Fibroblast of peridontal ligament (primary cell): ENCODE results near the gene SMG6.

Source experiments
- DNase-seq: peaks from one replicate; pipeline ENCODE4 v3.0.0-alpha.2; 2010; ENCODE audit errors: extremely low read depth

SMG6 gene

GRCh38 chr17:2076087-2076984 lies 227.2 kb downstream of the SMG6 start:
- DNase-seq, result no peak

- no peak for DNase-seq
Measured at GRCh38 chr17:2075336-2076086, 228.1 kb downstream of the SMG6 start.

GRCh38 chr17:2074919-2075318 lies 228.7 kb downstream of the SMG6 start:
- DNase-seq, result no peak

DNA sequence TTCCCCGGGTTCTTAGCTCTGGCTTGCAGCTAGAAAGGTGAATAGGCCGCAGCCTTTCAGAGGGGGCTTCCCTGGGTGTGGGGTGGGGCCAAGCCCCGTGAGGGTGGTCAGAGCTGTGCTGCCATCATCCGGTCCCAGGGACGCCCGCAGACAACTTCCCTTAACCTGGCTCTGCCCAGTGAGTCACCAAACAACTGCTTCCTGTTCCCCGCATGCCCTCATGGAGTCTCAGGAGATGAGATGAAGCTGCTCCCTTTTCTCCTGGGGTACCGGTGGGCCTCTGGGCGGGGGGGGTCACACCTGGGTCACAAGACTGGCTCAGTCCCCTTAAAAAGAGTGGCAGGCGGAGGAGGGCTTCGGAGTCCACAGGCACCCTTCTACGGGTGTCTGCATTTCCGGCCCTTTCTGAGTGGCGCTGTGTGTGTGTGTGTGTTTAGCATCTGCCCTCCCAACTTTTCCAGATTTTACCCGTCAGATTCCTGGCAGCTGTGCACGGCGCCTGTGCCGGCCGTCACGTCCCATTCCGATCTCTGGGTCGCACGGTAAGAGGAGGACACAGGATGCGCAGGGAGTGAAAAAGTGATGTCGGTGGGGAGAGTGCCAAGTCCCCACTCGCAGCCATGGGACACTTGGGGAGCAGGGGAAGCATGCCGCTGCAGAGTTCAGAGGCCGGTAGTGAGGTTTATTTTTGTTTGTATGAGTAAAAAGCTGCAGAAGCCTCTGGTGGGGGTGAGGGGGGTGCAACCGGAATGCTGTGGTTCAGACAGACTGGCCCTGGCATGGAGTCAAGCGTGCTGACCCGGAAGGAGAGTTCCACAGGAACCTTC lies 231.9 kb downstream of the SMG6 start:
- peak; percentile 50 for DNase-seq

DNA sequence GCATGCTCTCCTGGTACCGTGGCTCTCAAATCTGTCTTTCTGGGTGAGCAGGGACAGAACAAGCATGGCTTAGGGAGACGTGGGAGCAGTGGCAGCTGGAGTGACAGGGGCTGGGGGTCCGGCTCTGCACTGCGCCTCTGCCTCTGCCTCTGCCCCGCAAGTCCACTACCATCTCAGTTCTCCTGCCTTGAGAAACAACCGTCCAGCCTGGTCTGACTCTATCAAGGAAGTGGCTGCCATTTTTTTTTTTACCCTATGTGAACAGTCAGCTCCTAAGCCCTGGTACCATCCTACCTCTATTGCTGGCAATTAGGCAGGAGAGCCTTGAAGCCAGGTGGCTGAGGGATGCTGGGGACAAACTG lies 232.6 kb downstream of the SMG6 start:
- DNase-seq, result no peak

GRCh38 chr17:2070241-2071023 lies 233.2 kb downstream of the SMG6 start:
- no peak for DNase-seq

DNA sequence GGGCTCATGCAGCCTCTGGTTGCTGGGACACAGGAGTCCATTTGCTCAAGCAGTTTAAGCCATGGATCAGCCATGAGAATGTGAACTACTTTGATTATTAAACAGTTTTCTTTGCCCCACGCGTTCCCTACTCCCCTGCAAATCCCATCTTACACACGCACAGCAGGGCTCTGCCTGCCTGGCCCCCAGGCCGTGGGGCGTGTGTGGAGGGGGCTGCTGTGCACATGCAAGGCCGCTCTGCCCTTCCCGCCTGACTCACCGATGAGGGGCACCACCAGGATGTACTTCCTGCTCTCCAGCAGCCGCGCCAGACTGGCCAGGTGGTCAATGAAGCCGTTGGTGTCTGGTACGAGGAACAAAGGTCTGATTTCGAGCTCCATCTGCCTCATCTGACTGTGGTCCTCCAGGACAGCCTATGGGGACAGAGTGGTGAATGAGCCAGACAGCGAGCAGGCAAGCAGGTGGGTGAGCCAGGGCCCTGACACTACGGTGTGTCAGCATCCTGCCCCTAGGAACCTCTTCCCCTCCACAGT lies 235.0 kb downstream of the SMG6 start:
- no peak for DNase-seq

- peak; percentile 70 for DNase-seq
Measured at GRCh38 chr17:2068031-2068518, 235.5 kb downstream of the SMG6 start.

DNA sequence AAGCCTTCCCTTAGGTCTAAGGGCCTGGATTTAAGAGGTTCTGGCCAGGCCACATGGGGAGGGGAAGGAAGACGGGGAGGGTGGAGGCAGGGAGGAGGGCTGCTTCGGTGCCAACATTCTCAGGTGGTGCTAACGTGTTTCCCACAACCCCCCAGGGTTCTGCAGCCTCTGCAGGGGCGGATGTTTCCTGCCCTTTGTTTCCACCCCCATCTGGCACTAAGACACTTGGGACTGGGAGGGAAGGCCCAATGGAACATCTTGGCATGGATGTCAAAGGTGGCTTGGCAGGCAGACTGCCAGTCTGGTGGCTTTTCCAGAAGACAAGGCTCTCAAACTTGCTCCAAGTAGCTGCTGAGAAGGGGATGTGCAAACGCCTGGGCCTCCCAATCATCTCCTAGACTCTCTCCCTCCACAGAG lies 236.0 kb downstream of the SMG6 start:
- DNase-seq, result no peak

- DNase-seq, result no peak
Measured at GRCh38 chr17:2067048-2067561, 236.5 kb downstream of the SMG6 start.

- no peak for DNase-seq
Measured at GRCh38 chr17:2065949-2066400, 237.6 kb downstream of the SMG6 start.

DNA sequence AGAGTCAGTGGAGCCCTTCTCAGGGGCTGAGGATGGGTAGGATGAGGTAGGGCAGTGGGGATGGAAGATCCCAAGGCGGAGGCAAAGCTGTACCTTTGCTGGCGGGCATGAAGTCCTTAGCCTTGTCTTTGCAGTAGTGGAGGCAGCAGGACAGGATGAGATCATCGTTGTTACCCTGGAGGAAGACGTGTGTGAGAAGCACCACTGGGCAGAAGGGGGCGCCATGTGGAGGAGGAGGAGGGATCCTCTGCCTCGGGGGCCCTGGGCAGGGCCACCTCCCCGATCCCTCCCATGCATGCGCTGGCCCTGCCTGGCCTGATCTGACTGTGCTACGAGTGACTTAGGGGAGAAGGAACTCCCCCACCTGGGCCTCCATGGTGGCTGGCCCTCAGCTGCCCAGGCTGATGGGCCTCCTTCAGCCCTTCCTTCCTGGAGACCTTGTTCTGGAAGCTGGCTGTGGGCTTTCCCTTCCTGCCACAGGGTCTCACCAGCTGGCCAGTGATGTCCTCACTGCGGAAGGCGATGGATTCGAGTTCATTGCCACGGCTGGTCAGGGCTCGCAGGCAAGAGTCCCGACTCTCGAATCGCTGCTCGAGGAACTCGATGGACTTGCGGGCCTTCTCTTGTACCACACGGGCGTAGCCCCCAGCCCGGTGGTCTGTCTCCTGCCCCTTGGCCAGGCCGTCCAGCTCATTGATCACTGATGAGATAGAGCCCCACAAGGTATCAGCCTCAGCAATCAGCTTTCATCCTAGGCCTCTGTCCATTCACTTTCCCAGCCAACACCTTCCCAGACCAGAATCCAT lies 238.4 kb downstream of the SMG6 start:
- DNase-seq, result no peak

- DNase-seq, result no peak
Measured at GRCh38 chr17:2064520-2064971, 239.0 kb downstream of the SMG6 start.

DNA sequence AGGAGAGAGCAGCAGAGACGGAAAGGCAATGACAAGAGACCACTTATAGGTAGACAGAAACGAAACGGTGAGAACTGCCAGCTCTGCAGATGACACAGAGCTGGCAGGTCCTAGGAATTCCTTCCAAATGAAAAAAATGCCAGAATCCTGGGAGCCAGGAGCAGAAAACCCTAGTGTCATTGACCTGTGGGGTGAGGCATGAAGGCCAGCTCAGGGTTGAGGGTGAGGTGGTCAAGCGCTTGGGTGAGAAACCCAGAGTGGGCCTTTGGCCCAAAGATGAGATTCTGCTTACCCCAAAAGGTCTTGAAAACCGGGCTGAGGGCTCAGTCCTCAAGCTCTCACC lies 239.5 kb downstream of the SMG6 start:
- no peak for DNase-seq

GRCh38 chr17:2063261-2064146 lies 240.1 kb downstream of the SMG6 start:
- no peak for DNase-seq

DNA sequence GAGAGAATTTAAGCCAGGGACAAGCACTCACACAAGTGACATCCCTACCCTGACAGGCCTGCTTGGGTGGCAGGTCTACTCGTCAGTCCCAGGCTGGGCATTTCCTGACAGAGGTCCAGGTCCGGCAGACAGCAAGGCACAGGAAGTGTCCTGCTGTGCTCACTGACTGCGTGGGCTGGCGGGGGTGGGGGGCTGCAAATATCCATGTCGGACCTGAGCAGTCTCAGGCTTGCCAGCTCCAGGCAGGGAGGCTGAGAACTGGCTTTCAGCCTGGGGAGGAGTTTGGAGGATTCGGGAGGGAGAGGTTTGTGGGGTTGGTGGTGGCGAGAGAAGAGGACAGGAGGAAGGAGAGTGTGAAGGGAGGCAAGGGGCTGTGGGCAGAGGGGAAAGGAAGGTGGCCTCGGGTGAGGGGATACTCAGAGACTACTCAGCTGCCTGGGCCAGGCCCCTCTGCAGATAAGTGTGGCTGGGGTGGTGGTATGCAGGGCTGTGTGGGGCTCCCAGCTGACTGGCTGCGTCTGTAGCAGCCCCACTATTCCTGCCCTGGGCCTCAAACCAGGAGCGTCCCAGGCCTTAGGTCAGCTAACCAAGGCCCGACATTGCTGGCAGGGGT lies 240.9 kb downstream of the SMG6 start:
- no peak for DNase-seq

GRCh38 chr17:2061441-2061958 lies 242.1 kb downstream of the SMG6 start:
- no peak for DNase-seq
